ENCODE measurements around the gene BCR.
"Not testable (repeated sequence)": the region's sequence is repeated elsewhere in the genome, so short reads cannot be mapped to it uniquely, and the experiment has no call there.

Gene BCR

DNA sequence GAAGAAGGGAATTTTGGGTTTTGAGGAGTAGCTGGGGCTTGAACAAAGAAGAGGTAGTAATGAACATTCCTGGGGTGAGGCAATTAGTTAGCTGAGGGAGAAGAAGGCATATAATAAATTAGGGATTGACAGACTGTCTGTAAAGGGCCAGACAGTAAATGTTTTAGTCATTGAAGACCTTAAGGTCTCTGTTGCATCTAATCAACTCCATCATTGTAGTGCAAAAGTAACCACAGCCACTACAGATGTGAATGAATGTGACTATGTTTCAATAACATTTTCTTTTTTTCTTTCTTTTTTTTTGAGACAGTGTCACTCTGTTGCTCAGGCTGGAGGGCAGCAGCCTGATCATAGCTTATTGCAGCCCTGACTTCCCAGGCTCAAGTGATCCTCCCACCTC lies 153.5 kb downstream of the BCR start:
- not testable (repeated sequence) for H3K4me1 ChIP-seq (ENCODE audit: insufficient read depth, low read length)

GRCh38 chr22:23337672-23338071 lies 157.4 kb downstream of the BCR start:
- not testable (repeated sequence) for H3K36me3 ChIP-seq (ENCODE audit: insufficient read depth, low read length); H3K9me3 ChIP-seq (ENCODE audit: control insufficient read depth, insufficient read depth, low read length); H3K9ac ChIP-seq (ENCODE audit: low read depth, low read length); H3K4me1 ChIP-seq (ENCODE audit: insufficient read depth, low read length)

More for the DNA sequence above, 153.5 kb downstream of the BCR start:
- H3K36me3 ChIP-seq (ENCODE audit: insufficient read depth, low read length); H3K9me3 ChIP-seq (ENCODE audit: control insufficient read depth, insufficient read depth, low read length); H3K9ac ChIP-seq (ENCODE audit: low read depth, low read length): not testable (repeated sequence)

GRCh38 chr22:23341942-23342695 lies 161.8 kb downstream of the BCR start:
- not testable (repeated sequence) for H3K9ac ChIP-seq (ENCODE audit: low read depth, low read length); H3K4me1 ChIP-seq (ENCODE audit: insufficient read depth, low read length); H3K9me3 ChIP-seq (ENCODE audit: control insufficient read depth, insufficient read depth, low read length); H3K36me3 ChIP-seq (ENCODE audit: insufficient read depth, low read length)

GRCh38 chr22:23351321-23351720 lies 171.0 kb downstream of the BCR start:
- H3K4me1 ChIP-seq (ENCODE audit: insufficient read depth, low read length): no peaks in the 10 kb centered on the region
- no peaks in the 10 kb centered on the region for H3K9me3 ChIP-seq (ENCODE audit: control insufficient read depth, insufficient read depth, low read length)
- H3K36me3 ChIP-seq (ENCODE audit: insufficient read depth, low read length): no peaks in the 10 kb centered on the region
- no peak overlapping the region for H3K9ac ChIP-seq (ENCODE audit: low read depth, low read length)

DNA sequence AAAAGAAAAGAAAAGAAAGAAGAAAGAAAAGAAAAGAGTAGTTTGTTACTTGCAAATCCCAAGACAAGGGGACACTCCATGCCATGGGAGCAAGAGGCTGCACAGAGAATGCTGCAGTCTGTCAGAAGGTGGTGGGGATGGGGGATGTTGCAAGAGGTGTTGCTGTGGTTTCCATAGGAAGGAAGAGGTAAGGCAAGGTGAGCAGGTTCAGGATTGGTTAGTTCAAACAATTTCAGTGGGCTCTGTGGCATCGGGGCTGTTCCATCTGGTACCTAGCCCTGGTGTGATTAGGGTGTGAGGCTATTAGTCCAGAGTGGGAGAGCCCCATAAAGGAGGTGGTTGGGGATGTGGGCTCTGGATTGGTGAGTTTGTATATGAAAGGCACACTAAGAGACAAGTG lies 172.7 kb downstream of the BCR start:
- H3K36me3 ChIP-seq (ENCODE audit: insufficient read depth, low read length): no peaks in the 10 kb centered on the region
- no peaks in the 10 kb centered on the region for H3K9me3 ChIP-seq (ENCODE audit: control insufficient read depth, insufficient read depth, low read length)
- H3K4me1 ChIP-seq (ENCODE audit: insufficient read depth, low read length): no peaks in the 10 kb centered on the region
- no peak overlapping the region for H3K9ac ChIP-seq (ENCODE audit: low read depth, low read length)

GRCh38 chr22:23353696-23354095 lies 173.4 kb downstream of the BCR start:
- Histone ChIP-seq H3K9me3 (ENCODE audit: control insufficient read depth, insufficient read depth, low read length) (no peaks in the 10 kb centered on the region), H3K9ac (ENCODE audit: low read depth, low read length) (no peak overlapping the region), H3K4me1 (ENCODE audit: insufficient read depth, low read length) (no peaks in the 10 kb centered on the region), H3K36me3 (ENCODE audit: insufficient read depth, low read length) (no peaks in the 10 kb centered on the region)

GRCh38 chr22:23356094-23356493 lies 175.8 kb downstream of the BCR start:
- Histone ChIP-seq H3K4me1 (ENCODE audit: insufficient read depth, low read length) (no peaks in the 10 kb centered on the region), H3K9ac (ENCODE audit: low read depth, low read length) (no peak overlapping the region), H3K36me3 (ENCODE audit: insufficient read depth, low read length) (no peaks in the 10 kb centered on the region), H3K9me3 (ENCODE audit: control insufficient read depth, insufficient read depth, low read length) (no peaks in the 10 kb centered on the region)

- no peaks in the 10 kb centered on the region for H3K36me3 ChIP-seq (ENCODE audit: insufficient read depth, low read length)
- H3K9ac ChIP-seq (ENCODE audit: low read depth, low read length): no peak overlapping the region
- no peaks in the 10 kb centered on the region for H3K9me3 ChIP-seq (ENCODE audit: control insufficient read depth, insufficient read depth, low read length)
- H3K4me1 ChIP-seq (ENCODE audit: insufficient read depth, low read length): no peaks in the 10 kb centered on the region
These were observed 176.7 kb downstream of the BCR start for GRCh38 chr22:23357053-23357452.

- no peaks in the 10 kb centered on the region for H3K4me1 ChIP-seq (ENCODE audit: insufficient read depth, low read length)
- no peaks in the 10 kb centered on the region for H3K9me3 ChIP-seq (ENCODE audit: control insufficient read depth, insufficient read depth, low read length)
- H3K36me3 ChIP-seq (ENCODE audit: insufficient read depth, low read length): no peaks in the 10 kb centered on the region
These were observed 179.3 kb downstream of the BCR start for GRCh38 chr22:23359583-23360123.

GRCh38 chr22:23361676-23362075 lies 181.4 kb downstream of the BCR start:
- Histone ChIP-seq H3K36me3 (ENCODE audit: insufficient read depth, low read length) (no peaks in the 10 kb centered on the region), H3K9ac (ENCODE audit: low read depth, low read length) (no peak overlapping the region), H3K4me1 (ENCODE audit: insufficient read depth, low read length) (no peaks in the 10 kb centered on the region), H3K9me3 (ENCODE audit: control insufficient read depth, insufficient read depth, low read length) (no peaks in the 10 kb centered on the region)

More at GRCh38 chr22:23359583-23360123, 179.3 kb downstream of the BCR start:
- H3K9ac ChIP-seq (ENCODE audit: low read depth, low read length): no peak overlapping the region

GRCh38 chr22:23363683-23364082 lies 183.4 kb downstream of the BCR start:
- Histone ChIP-seq H3K4me1 (ENCODE audit: insufficient read depth, low read length) (no peaks in the 10 kb centered on the region), H3K9ac (ENCODE audit: low read depth, low read length) (no peak overlapping the region), H3K9me3 (ENCODE audit: control insufficient read depth, insufficient read depth, low read length) (no peaks in the 10 kb centered on the region), H3K36me3 (ENCODE audit: insufficient read depth, low read length) (no peaks in the 10 kb centered on the region)

- H3K9ac ChIP-seq (ENCODE audit: low read depth, low read length): no peak overlapping the region
- H3K4me1 ChIP-seq (ENCODE audit: insufficient read depth, low read length): no peaks in the 10 kb centered on the region
- H3K36me3 ChIP-seq (ENCODE audit: insufficient read depth, low read length): no peaks in the 10 kb centered on the region
- H3K9me3 ChIP-seq (ENCODE audit: control insufficient read depth, insufficient read depth, low read length): no peaks in the 10 kb centered on the region
These were observed 184.1 kb downstream of the BCR start for GRCh38 chr22:23364389-23364788.

DNA sequence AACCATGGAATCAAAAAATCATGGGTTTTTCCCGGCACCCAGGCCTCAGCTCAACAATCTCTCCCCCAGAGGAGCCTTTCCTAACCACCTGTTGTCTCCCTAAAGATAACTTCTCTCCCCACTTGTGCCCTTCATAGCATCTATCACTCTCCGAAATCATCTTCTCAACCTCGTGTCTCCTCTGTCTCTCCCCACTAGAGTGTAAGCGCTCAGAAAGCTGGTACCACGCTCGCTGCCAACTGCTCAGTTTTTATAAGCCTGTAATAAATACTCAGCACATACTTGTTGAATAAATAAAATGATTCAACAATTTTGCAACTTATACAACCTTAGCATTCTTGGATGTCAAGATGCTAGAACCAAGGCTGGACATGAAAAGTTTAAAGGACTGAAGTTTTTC lies 185.2 kb downstream of the BCR start:
- Histone ChIP-seq H3K9ac (ENCODE audit: low read depth, low read length) (no peak overlapping the region), H3K9me3 (ENCODE audit: control insufficient read depth, insufficient read depth, low read length) (no peaks in the 10 kb centered on the region), H3K36me3 (ENCODE audit: insufficient read depth, low read length) (no peaks in the 10 kb centered on the region), H3K4me1 (ENCODE audit: insufficient read depth, low read length) (no peaks in the 10 kb centered on the region)

DNA sequence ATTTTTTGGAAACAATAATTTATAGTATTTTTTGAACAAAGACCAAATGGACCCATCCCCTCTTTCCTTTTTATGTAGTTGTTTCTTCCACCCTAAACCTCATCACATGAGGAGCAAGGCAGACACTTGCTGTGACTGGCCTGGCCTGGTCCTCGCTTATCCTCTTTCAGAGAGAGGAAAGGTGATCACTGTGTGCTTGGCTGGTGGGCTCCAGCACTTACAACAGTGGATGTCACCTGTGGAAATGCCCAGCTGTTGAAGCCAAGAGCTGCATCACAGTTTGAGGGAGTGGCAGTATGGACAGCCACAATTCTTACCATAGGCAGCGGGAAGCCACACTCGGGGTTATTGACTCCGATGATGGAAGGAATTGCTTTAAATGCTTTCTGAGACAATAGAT lies 185.7 kb downstream of the BCR start:
- H3K36me3 ChIP-seq (ENCODE audit: insufficient read depth, low read length): no peaks in the 10 kb centered on the region
- H3K9ac ChIP-seq (ENCODE audit: low read depth, low read length): no peak overlapping the region
- no peaks in the 10 kb centered on the region for H3K9me3 ChIP-seq (ENCODE audit: control insufficient read depth, insufficient read depth, low read length)
- H3K4me1 ChIP-seq (ENCODE audit: insufficient read depth, low read length): no peaks in the 10 kb centered on the region

- H3K9me3 ChIP-seq (ENCODE audit: control insufficient read depth, insufficient read depth, low read length); H3K36me3 ChIP-seq (ENCODE audit: insufficient read depth, low read length); H3K9ac ChIP-seq (ENCODE audit: low read depth, low read length); H3K4me1 ChIP-seq (ENCODE audit: insufficient read depth, low read length): not testable (repeated sequence)
These were observed 186.9 kb downstream of the BCR start for GRCh38 chr22:23367196-23367595.
